ENCODE measurements around the gene OR2T29.
"Not testable (repeated sequence)": the region's sequence is repeated elsewhere in the genome, so short reads cannot be mapped to it uniquely, and the experiment has no call there.

The OR2T29 gene

DNA sequence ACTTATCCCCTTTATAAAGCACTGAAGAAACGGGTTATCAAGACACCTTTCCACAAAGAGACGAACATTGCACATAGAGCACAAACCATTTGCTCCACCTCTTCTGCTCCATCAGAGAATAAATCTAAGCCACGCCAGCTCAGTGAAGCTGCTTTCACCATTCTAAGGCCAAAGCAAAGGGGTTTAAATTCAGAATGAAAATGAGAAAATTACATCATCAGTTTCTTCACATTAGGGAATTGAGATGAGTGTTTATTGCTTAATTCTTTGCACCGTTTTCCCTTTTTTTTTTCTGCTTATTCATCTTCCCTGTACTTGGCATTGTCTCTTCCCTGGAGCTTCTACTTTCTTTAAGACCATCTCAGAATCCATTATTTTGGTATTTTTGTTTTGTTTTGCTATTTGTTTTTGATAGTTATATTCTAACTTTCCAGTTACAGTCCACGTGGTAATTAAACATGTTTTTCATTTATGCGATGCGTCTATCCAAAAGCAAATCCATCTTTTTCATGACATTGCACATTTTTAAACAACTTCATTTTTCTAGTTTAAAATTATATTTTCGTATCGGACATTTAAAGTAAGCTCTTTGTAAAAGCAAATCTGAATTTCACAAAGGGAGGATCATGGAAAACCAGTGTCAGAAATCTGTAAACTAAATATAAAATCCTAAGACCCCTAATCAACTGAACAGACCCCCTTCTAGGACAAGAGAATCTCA, 13.8 kb upstream of the OR2T29 start:
- Histone ChIP-seq H3K36me3 (ENCODE audit: control insufficient read depth, insufficient read depth, low read length) (no peaks in the 10 kb centered on the region), H3K27ac (ENCODE audit: low read depth, low read length) (no peak overlapping the region), H3K4me3 (ENCODE audit: low read depth, low read length) (no peak overlapping the region), H3K27me3 (ENCODE audit: control insufficient read depth, insufficient read depth, low read length) (no peaks in the 10 kb centered on the region), H3K4me1 (ENCODE audit: control insufficient read depth, insufficient read depth, low read length) (no peaks in the 10 kb centered on the region), H3K9ac (ENCODE audit: low read length) (no peak overlapping the region), H3K9me3 (ENCODE audit: control insufficient read depth, insufficient read depth, low read depth, low read length) (peaks cover 9% of the 10 kb centered on the region; the same call in 1 of the 2 replicates)

DNA sequence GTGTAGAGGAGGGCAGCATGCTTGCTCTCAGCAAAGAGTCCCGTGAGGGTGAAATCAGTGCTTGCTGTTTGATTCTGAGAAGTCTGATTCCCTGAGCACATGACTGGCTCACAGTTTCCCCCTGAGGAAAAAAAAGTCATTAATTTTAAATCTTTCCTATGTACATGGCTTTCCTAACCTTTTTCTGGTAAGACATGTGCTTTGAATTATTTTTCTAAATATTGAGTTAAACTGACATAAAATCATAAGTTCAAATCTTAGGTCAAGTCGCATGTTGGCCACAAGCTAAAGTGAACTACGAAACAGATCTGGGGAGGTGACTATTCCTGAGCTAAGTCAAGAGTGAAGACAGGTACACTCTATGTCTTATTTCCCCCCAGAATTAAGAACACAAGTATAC, 12.1 kb upstream of the OR2T29 start, which contains the start of gene OR2T34:
OR2T34 (minus strand) TSS at position 101 of the 400 bp plus-strand sequence; CDS start at position 101, 0 bp downstream.
- H3K4me1 ChIP-seq (ENCODE audit: control insufficient read depth, insufficient read depth, low read length); H3K27ac ChIP-seq (ENCODE audit: low read depth, low read length); H3K9ac ChIP-seq (ENCODE audit: low read length); H3K9me3 ChIP-seq (ENCODE audit: control insufficient read depth, insufficient read depth, low read depth, low read length); H3K27me3 ChIP-seq (ENCODE audit: control insufficient read depth, insufficient read depth, low read length); H3K36me3 ChIP-seq (ENCODE audit: control insufficient read depth, insufficient read depth, low read length); H3K4me3 ChIP-seq (ENCODE audit: low read depth, low read length): not testable (repeated sequence)

DNA sequence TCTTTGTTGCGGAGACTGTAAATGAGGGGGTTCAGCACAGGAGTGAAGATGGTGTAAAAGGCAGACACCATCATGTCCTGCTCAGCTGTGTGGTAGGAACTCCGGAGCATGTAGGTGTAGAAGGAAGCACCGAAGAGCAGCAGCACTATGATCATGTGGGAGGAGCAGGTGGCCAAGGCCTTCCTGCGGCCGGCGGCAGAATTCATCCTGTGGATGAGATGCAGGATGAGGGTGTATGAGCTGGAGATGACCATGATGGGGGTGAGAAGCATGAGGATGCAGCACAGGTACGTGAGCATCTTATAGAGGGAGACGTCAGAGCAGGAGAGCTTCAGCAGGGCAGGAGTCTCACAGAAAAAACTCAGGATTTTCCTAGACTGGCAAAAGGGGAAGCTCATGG, 11.3 kb upstream of the OR2T29 start:
- not testable (repeated sequence) for H3K4me1 ChIP-seq (ENCODE audit: control insufficient read depth, insufficient read depth, low read length); H3K36me3 ChIP-seq (ENCODE audit: control insufficient read depth, insufficient read depth, low read length); H3K9me3 ChIP-seq (ENCODE audit: control insufficient read depth, insufficient read depth, low read depth, low read length); H3K9ac ChIP-seq (ENCODE audit: low read length); H3K4me3 ChIP-seq (ENCODE audit: low read depth, low read length); H3K27me3 ChIP-seq (ENCODE audit: control insufficient read depth, insufficient read depth, low read length); H3K27ac ChIP-seq (ENCODE audit: low read depth, low read length)

DNA sequence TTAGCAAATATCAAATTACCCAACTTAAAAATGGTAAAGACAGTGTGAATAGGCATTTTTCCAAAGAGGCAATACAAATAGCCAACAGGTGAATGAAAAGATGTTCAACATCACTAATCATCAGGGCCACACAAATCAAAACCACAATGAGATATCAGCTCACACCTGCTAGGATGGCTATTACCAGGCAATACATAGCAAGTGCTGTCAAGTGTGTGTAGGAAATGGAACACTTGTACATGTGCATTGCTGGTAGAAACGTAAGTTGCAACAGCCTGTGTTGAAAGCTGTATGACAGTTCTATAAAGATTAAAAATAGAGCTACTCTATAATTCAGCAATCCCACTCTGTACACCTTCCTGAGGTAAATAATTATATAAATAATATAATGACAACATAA, 9.5 kb upstream of the OR2T29 start:
- H3K27ac ChIP-seq (ENCODE audit: low read depth, low read length); H3K9me3 ChIP-seq (ENCODE audit: control insufficient read depth, insufficient read depth, low read depth, low read length); H3K9ac ChIP-seq (ENCODE audit: low read length); H3K36me3 ChIP-seq (ENCODE audit: control insufficient read depth, insufficient read depth, low read length); H3K4me1 ChIP-seq (ENCODE audit: control insufficient read depth, insufficient read depth, low read length); H3K4me3 ChIP-seq (ENCODE audit: low read depth, low read length); H3K27me3 ChIP-seq (ENCODE audit: control insufficient read depth, insufficient read depth, low read length): not testable (repeated sequence)

DNA sequence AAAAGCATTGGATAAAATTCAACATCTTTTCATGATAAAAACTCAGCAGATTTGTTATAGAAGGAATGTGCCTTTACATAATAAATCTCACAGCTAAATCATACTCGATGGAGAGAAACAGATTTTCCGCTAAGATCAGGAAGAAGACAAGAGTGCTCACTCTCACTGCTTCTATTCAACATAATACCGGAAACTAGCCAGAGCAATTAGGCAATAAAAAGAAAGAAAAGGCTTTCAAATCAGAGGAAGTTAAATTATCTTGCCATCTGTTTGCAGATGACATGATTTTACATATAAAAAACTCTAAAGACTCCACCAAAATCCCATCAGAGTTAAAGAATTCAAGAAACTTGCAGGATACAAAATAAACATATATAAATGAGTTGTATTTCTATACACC, 8.2 kb upstream of the OR2T29 start:
- H3K4me3 ChIP-seq (ENCODE audit: low read depth, low read length); H3K36me3 ChIP-seq (ENCODE audit: control insufficient read depth, insufficient read depth, low read length); H3K9me3 ChIP-seq (ENCODE audit: control insufficient read depth, insufficient read depth, low read depth, low read length); H3K9ac ChIP-seq (ENCODE audit: low read length); H3K27ac ChIP-seq (ENCODE audit: low read depth, low read length); H3K27me3 ChIP-seq (ENCODE audit: control insufficient read depth, insufficient read depth, low read length); H3K4me1 ChIP-seq (ENCODE audit: control insufficient read depth, insufficient read depth, low read length): not testable (repeated sequence)

DNA sequence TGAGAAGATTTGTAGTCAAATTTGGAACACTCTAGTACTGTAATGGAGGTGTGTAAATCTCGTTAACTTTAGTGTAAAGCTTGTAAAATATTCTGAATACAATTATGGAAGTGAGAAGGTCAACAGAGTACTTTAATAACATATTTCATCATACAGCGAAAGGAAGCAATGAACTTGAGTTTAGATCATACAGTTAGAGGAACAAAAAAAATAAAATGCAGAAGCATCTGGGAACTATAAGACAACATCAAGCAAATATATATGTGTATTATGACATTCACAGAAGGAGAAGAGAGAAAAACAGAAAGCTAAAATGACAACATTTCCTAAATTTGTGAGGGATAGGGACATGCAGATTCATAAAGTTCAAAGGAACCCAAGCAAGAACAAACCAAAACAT, 6.5 kb upstream of the OR2T29 start:
- not testable (repeated sequence) for H3K4me3 ChIP-seq (ENCODE audit: low read depth, low read length); H3K9ac ChIP-seq (ENCODE audit: low read length); H3K9me3 ChIP-seq (ENCODE audit: control insufficient read depth, insufficient read depth, low read depth, low read length); H3K36me3 ChIP-seq (ENCODE audit: control insufficient read depth, insufficient read depth, low read length); H3K27ac ChIP-seq (ENCODE audit: low read depth, low read length); H3K4me1 ChIP-seq (ENCODE audit: control insufficient read depth, insufficient read depth, low read length); H3K27me3 ChIP-seq (ENCODE audit: control insufficient read depth, insufficient read depth, low read length)

DNA sequence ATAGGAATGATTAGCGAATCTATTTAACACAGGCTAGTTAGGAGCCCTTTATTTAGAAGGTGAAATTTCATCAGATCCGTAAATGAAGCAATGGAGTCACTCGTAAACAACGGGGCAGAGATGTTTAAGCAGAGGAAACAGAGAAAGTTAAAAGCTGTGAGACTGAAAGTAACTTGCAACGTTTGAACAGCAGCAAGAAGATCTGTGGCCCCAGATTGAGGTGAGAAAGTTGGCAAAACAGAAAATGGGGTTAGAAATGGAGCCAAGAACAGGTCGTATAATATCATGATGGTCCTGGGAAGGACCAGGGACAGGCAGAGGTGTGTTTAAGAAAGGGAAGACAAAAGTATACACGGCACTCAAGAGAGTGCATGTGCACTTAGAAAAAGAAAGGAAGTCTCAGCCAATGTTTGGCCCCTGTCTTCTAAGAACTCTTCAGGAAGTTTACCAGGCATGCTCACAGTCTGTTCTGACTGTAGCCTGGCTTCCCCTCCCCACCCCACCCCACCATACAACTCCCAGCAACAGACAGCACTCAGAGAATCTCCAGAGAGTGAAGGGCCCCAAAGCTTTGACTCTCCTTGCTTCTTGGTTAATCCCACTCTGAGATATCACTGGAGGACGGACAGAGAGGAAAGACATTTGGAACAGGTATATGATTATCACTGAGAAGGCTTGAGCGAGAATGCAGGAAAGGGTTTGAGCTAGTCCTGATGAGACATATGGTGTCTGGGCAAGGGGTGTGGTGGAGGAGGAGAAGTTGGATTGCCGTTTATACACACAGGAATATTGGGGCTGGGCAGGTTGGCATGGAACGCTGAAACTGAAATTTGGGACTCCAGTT, 3.2 kb upstream of the OR2T29 start:
- not testable (repeated sequence) for H3K36me3 ChIP-seq (ENCODE audit: control insufficient read depth, insufficient read depth, low read length); H3K9me3 ChIP-seq (ENCODE audit: control insufficient read depth, insufficient read depth, low read depth, low read length); H3K4me1 ChIP-seq (ENCODE audit: control insufficient read depth, insufficient read depth, low read length); H3K4me3 ChIP-seq (ENCODE audit: low read depth, low read length); H3K9ac ChIP-seq (ENCODE audit: low read length); H3K27me3 ChIP-seq (ENCODE audit: control insufficient read depth, insufficient read depth, low read length); H3K27ac ChIP-seq (ENCODE audit: low read depth, low read length)

DNA sequence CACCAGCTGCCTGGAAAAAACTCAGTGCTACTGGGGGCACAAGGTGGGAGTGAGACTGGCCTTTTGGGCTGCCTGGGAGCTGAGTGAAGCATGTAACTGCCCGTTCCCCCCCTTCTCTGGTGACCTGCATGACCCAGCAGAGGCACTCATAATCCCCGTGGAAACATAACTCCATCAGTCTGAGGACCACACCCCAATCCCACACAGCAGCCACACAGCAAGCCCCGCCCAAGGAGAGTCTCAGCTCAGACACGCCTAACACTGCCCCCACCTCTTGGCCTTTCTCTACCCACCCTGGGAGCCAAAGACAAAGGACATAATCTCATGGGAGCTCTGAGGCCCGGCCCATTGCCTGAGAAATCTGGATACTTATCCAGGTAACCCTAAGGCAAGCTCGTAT, 11.5 kb downstream of the OR2T29 start:
- H3K27me3 ChIP-seq (ENCODE audit: control insufficient read depth, insufficient read depth, low read length); H3K9ac ChIP-seq (ENCODE audit: low read length); H3K36me3 ChIP-seq (ENCODE audit: control insufficient read depth, insufficient read depth, low read length); H3K27ac ChIP-seq (ENCODE audit: low read depth, low read length); H3K9me3 ChIP-seq (ENCODE audit: control insufficient read depth, insufficient read depth, low read depth, low read length); H3K4me1 ChIP-seq (ENCODE audit: control insufficient read depth, insufficient read depth, low read length); H3K4me3 ChIP-seq (ENCODE audit: low read depth, low read length): not testable (repeated sequence)

DNA sequence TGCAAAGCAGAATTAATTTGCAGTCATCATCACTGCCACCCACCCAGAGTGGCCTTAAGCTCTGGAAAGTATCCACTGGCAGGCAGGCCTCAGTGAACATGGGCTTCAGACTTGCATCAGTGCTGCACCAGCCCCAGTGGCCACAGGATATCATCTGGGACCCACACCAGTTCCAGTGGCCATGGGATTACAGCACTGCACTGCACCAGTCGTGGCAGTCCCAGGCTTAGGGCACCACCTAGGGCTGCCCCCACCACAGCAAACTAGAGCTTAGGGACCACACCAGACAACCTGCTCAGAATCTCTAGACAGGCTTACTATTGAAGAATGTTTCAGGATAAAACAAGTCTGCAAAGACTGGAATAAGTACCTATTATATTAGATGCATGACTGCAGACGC, 15.2 kb downstream of the OR2T29 start:
- not testable (repeated sequence) for H3K36me3 ChIP-seq (ENCODE audit: control insufficient read depth, insufficient read depth, low read length); H3K9ac ChIP-seq (ENCODE audit: low read length); H3K27me3 ChIP-seq (ENCODE audit: control insufficient read depth, insufficient read depth, low read length); H3K27ac ChIP-seq (ENCODE audit: low read depth, low read length); H3K9me3 ChIP-seq (ENCODE audit: control insufficient read depth, insufficient read depth, low read depth, low read length); H3K4me1 ChIP-seq (ENCODE audit: control insufficient read depth, insufficient read depth, low read length); H3K4me3 ChIP-seq (ENCODE audit: low read depth, low read length)

DNA sequence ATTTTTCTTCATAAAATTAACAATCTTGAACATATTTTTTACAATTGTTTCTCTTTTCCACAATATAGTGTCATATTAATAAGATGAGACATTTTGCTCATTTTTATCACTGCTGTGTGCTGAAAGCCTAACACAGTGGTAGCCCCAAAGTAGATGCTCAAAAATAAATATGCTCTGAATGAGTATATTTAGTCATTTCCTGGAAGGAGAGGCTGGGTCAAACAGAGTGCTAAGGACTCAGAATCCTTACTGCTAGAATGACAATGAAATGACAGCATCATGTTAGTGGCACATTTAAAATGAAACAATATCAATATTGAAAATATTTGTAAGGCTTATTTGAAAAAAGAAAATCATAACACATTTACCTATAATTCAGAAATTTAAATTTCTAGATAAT, 25.1 kb downstream of the OR2T29 start:
- not testable (repeated sequence) for H3K4me3 ChIP-seq (ENCODE audit: low read depth, low read length); H3K9me3 ChIP-seq (ENCODE audit: control insufficient read depth, insufficient read depth, low read depth, low read length); H3K4me1 ChIP-seq (ENCODE audit: control insufficient read depth, insufficient read depth, low read length); H3K27ac ChIP-seq (ENCODE audit: low read depth, low read length); H3K9ac ChIP-seq (ENCODE audit: low read length); H3K36me3 ChIP-seq (ENCODE audit: control insufficient read depth, insufficient read depth, low read length); H3K27me3 ChIP-seq (ENCODE audit: control insufficient read depth, insufficient read depth, low read length)

DNA sequence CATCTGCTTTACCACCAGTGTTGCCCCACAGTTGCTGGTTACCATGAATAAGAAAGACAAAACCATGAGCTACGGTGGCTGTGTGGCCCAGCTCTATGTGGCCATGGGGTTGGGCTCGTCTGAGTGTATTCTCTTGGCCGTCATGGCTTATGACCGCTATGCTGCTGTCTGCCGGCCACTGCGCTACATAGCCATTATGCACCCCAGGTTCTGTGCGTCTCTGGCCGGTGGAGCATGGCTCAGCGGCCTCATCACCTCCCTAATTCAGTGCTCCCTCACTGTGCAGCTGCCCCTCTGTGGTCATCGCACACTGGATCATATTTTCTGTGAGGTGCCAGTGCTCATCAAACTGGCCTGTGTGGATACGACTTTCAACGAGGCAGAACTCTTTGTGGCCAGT, 40.7 kb downstream of the OR2T29 start:
- Histone ChIP-seq H3K27me3 (ENCODE audit: control insufficient read depth, insufficient read depth, low read length) (no peaks in the 10 kb centered on the region; the same call in 1 of the 2 replicates), H3K4me3 (ENCODE audit: low read depth, low read length) (no peak overlapping the region), H3K9me3 (ENCODE audit: control insufficient read depth, insufficient read depth, low read depth, low read length) (peaks cover 24% of the 10 kb centered on the region; the same call in 1 of the 2 replicates), H3K9ac (ENCODE audit: low read length) (no peak overlapping the region), H3K36me3 (ENCODE audit: control insufficient read depth, insufficient read depth, low read length) (no peaks in the 10 kb centered on the region), H3K4me1 (ENCODE audit: control insufficient read depth, insufficient read depth, low read length) (no peaks in the 10 kb centered on the region), H3K27ac (ENCODE audit: low read depth, low read length) (no peak overlapping the region)

Data from HUES6 (cell line).